ENCODE data around the gene EPO.
"Not testable (repeated sequence)": the region's sequence is repeated elsewhere in the genome, so short reads cannot be mapped to it uniquely, and the experiment has no call there.

The EPO gene

GRCh38 chr7:100682991-100683658, 37.1 kb upstream of the EPO start:
- no peak for DNase-seq (ENCODE audit: low read depth)

- DNase-seq (ENCODE audit: low read depth): no peak
These were observed 36.4 kb upstream of the EPO start for GRCh38 chr7:100683659-100684533.

- no peak for DNase-seq (ENCODE audit: low read depth)
These were observed 35.7 kb upstream of the EPO start for GRCh38 chr7:100684534-100685042.

GRCh38 chr7:100685049-100685605, 35.1 kb upstream of the EPO start:
- no peak for DNase-seq (ENCODE audit: low read depth)

- DNase-seq (ENCODE audit: low read depth): no peak
These were observed 34.6 kb upstream of the EPO start for GRCh38 chr7:100685631-100686145.

GRCh38 chr7:100686201-100686821, 34.0 kb upstream of the EPO start:
- no peak for DNase-seq (ENCODE audit: low read depth)

- DNase-seq (ENCODE audit: low read depth): no peak
These were observed 33.5 kb upstream of the EPO start for GRCh38 chr7:100686822-100687211.

GRCh38 chr7:100687261-100687660, 33.0 kb upstream of the EPO start:
- no peak for DNase-seq (ENCODE audit: low read depth)

GRCh38 chr7:100687751-100688300, 32.4 kb upstream of the EPO start:
- DNase-seq (ENCODE audit: low read depth): no peak

- DNase-seq (ENCODE audit: low read depth): no peak
These were observed 31.9 kb upstream of the EPO start for GRCh38 chr7:100688326-100688860.

- DNase-seq (ENCODE audit: low read depth): no peak
These were observed 30.8 kb upstream of the EPO start for GRCh38 chr7:100689230-100690135.

- DNase-seq (ENCODE audit: low read depth): peak; percentile 72
These were observed 28.3 kb upstream of the EPO start for GRCh38 chr7:100691676-100692577.

- DNase-seq (ENCODE audit: low read depth): no peak
These were observed 27.7 kb upstream of the EPO start for GRCh38 chr7:100692578-100692961.

- no peak for DNase-seq (ENCODE audit: low read depth)
These were observed 26.8 kb upstream of the EPO start for GRCh38 chr7:100693312-100694097.

- peak; percentile 65 for DNase-seq (ENCODE audit: low read depth)
These were observed 26.0 kb upstream of the EPO start, which contains the start of gene GIGYF1 for GRCh38 chr7:100694098-100694745. GIGYF1 (minus strand) TSS chr7:100694250; CDS start chr7:100688238, 6,012 bp downstream.

- no peak for DNase-seq (ENCODE audit: low read depth)
These were observed 24.1 kb upstream of the EPO start for GRCh38 chr7:100696123-100696521.

- no peak for DNase-seq (ENCODE audit: low read depth)
These were observed 21.2 kb upstream of the EPO start for GRCh38 chr7:100699018-100699417.

GRCh38 chr7:100701089-100701488, 19.2 kb upstream of the EPO start:
- not testable (repeated sequence) for DNase-seq (ENCODE audit: low read depth)

All from T follicular helper cell (primary cell).